T-cell (primary cell): ENCODE results near the gene SLC39A10. TPM values are rescaled to one million over a fixed set of nuclear protein-coding genes. Genes with fewer than 3 reads are reported as not detected.

Experiments
- ATAC-seq, 4 experiments: fragments of 200-7000 bp in 3 of 4; fragments of 150-1000 bp in 1 of 4; cut with Tn5 transposase; replicated peaks in 1 of 4; 1 replicate in 3 of 4; 2 replicates in 1 of 4; pipeline ENCODE4 v1.10.0; 2021; ENCODE audit warnings: moderate library complexity in 3 of 4, mild to moderate bottlenecking in 2 of 4, moderate number of reproducible peaks in 1 of 4
- CTCF ChIA-PET, 2 donors: fragments of 300-600 bp; sonication (Branson Sonifier 250); formaldehyde crosslinking; loops; one replicate each; lab custom pipeline; 2022; ENCODE audit warnings: antibody characterized with exemption in 2 of 2; lab: Charles Lee
- POLR2A ChIA-PET, 2 donors: fragments of 300-600 bp; sonication (Branson Sonifier 250); formaldehyde crosslinking; loops; one replicate each; lab custom pipeline; 2022; ENCODE audit warnings: antibody characterized with exemption in 2 of 2; lab: Charles Lee
- DNase-seq, 35 experiments: peaks; one replicate each; pipeline versions ENCODE4 v3.0.0 to v3.0.0-alpha.2; 2013 to 2023
- H3K27ac ChIP-seq: one replicate; pipeline ENCODE4 v1.5.1; 2013; ENCODE audit warnings: low read length
- H3K27me3 ChIP-seq, 2 experiments: replicated peaks in 1 of 2; 1 replicate in 1 of 2; 2 replicates in 1 of 2; pipeline versions ENCODE4 v1.6.1 to v1.7.0; 2013; ENCODE audit warnings: low read length in 1 of 2, mixed read lengths in 1 of 2; ENCODE audit not compliant: control insufficient read depth in 2 of 2, insufficient read depth in 2 of 2; ENCODE audit errors: extremely low read depth in 1 of 2
- H3K36me3 ChIP-seq, 2 donors: 1 replicate in 1 of 2; 2 replicates in 1 of 2; pipeline versions ENCODE4 v1.6.1 to v1.7.0; 2013; ENCODE audit warnings: low read length in 1 of 2; ENCODE audit not compliant: control insufficient read depth in 2 of 2, insufficient read depth in 1 of 2; ENCODE audit errors: extremely low read depth in 1 of 2
- H3K4me1 ChIP-seq, 2 experiments: 1 replicate in 1 of 2; 2 replicates in 1 of 2; pipeline versions ENCODE4 v1.6.1 to v1.7.0; 2013; ENCODE audit warnings: low read length in 2 of 2, mixed read lengths in 1 of 2; ENCODE audit not compliant: insufficient read depth in 2 of 2, control insufficient read depth in 1 of 2; ENCODE audit errors: extremely low read depth in 1 of 2
- H3K4me3 ChIP-seq, 2 donors: 1 replicate in 1 of 2; 2 replicates in 1 of 2; pipeline versions ENCODE4 v1.5.1 to v1.7.0; 2013; ENCODE audit warnings: mild to moderate bottlenecking in 2 of 2, low read length in 1 of 2, moderate library complexity in 1 of 2; ENCODE audit not compliant: control insufficient read depth in 1 of 2; ENCODE audit errors: extremely low read depth in 1 of 2
- H3K9me3 ChIP-seq: 2 replicates; pipeline ENCODE4 v1.7.0; 2013
- H3K27ac Mint-ChIP-seq, 2 donors: one replicate each; pipeline ENCODE4 v1.8.0; 2020 to 2021; ENCODE audit warnings: mild to moderate bottlenecking in 2 of 2, mixed read lengths in 2 of 2
- H3K27me3 Mint-ChIP-seq, 2 donors: one replicate each; pipeline ENCODE4 v1.8.0; 2021 to 2022; ENCODE audit warnings: mixed read lengths in 2 of 2
- H3K36me3 Mint-ChIP-seq: one replicate; pipeline ENCODE4 v1.8.0; 2021; ENCODE audit warnings: mixed read lengths
- H3K4me1 Mint-ChIP-seq, 3 donors: one replicate each; pipeline ENCODE4 v1.8.0; 2020 to 2022; ENCODE audit warnings: mixed read lengths in 3 of 3, mild to moderate bottlenecking in 1 of 3
- H3K4me3 Mint-ChIP-seq, 3 donors: one replicate each; pipeline ENCODE4 v1.8.0; 2020 to 2022; ENCODE audit warnings: mild to moderate bottlenecking in 3 of 3, mixed read lengths in 3 of 3, moderate library complexity in 3 of 3
- H3K9me3 Mint-ChIP-seq, 3 donors: one replicate each; pipeline ENCODE4 v1.8.0; 2020 to 2022; ENCODE audit warnings: mixed read lengths in 3 of 3
- WGBS: methylation state at CpG from one replicate; pipeline ENCODE4 v1.1.5; 2013; ENCODE audit warnings: missing lambda C conversion rate; ENCODE audit not compliant: insufficient coverage; 5-methylcytosine and 5-hydroxymethylcytosine counted together
- total RNA-seq, 35 experiments: library from RNA in 6 of 35; stranded (reverse) in 6 of 35; fragments of 120-200 nt in 1 of 35; gene quantifications; one replicate each; pipeline versions ENCODE4 v1.2.1 to v1.2.4 and lab custom pipeline; 2013 to 2026

The SLC39A10 gene
- total RNA-seq, 5 donors from 2014 or later (not counting 1 experiment from before 2014, with no cell fraction given) = 49.8 to 81.7 (median 79.5) TPM

DNA sequence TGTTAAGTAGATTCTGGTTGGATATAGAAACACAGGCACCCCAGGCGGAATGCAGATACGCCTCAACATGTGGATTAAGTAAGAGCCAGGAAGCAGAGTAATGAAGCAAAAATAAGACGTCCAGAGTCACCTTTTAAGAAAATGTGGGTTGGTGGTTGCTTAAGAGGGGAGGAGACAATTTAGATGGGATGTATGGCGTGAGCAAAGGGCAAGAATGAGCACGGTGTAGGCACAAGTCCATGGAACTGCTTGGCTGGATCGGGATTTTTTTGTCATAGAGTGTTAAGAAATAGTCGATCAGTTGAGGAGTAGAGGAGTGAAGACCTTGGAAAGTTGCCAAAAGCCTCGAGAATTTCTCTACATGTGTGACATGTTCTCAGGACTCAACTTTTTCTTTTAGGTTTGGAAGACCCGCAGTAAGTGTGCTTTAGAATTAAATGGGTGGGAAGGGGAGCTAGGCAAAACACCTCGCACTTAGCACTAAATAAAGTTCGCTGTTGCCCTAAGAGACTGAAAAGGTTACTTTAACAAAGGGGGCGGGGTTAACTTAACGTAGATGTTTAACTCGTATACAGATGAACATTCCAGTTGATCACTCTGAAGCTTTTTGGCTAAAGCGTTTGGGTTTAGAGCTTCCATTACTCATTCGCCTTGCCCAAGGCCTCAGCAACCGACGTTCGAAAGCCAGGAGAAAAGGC, 716 bp upstream of the SLC39A10 start:
- Histone ChIP-seq H3K9me3 (no peaks in the 10 kb centered on the region), H3K27ac (peak overlapping the region; percentile 91), H3K36me3 (no peaks in the 10 kb centered on the region), H3K4me1 (peaks cover 10 to 11% of the 10 kb centered on the region in 2 experiments), H3K27me3 (no peaks in the 10 kb centered on the region), H3K4me3 (peak overlapping the region; percentile 73 to 89)
- peaks cover 20 to 42% (median 22%) of the 10 kb centered on the region in 3 donors for H3K4me1 Mint-ChIP-seq
- ATAC-seq (peak; percentile 41 to 51 (median 50)), DNase-seq (no peak)
- WGBS = 43% methylated on average over 17 of the region's 19 CpGs
- ChIA-PET CTCF (interaction anchor here (0.5 to 3.7 kb wide), 34 partner anchors 9 to 983 kb away, joined by 3 to 47 read pairs (median 4); partner anchors contain the start of genes CCDC150 (in 1 of the 2) and DNAH7 (in 1 of the 2)), POLR2A (interaction anchor here (0.5 to 2.8 kb wide), 19 partner anchors 10 to 574 kb away, joined by 3 to 37 read pairs (median 4); no protein-coding TSS in a partner anchor)
- peaks cover 19% of the 10 kb centered on the region for H3K36me3 Mint-ChIP-seq
- no peaks in the 10 kb centered on the region for H3K9me3 Mint-ChIP-seq
- peaks cover 0 to 4% of the 10 kb centered on the region in 2 donors for H3K27me3 Mint-ChIP-seq
- H3K4me3 Mint-ChIP-seq = peak overlapping the region; percentile 87 to 99 (median 97)
- peak overlapping the region; percentile 100 for H3K27ac Mint-ChIP-seq

DNA sequence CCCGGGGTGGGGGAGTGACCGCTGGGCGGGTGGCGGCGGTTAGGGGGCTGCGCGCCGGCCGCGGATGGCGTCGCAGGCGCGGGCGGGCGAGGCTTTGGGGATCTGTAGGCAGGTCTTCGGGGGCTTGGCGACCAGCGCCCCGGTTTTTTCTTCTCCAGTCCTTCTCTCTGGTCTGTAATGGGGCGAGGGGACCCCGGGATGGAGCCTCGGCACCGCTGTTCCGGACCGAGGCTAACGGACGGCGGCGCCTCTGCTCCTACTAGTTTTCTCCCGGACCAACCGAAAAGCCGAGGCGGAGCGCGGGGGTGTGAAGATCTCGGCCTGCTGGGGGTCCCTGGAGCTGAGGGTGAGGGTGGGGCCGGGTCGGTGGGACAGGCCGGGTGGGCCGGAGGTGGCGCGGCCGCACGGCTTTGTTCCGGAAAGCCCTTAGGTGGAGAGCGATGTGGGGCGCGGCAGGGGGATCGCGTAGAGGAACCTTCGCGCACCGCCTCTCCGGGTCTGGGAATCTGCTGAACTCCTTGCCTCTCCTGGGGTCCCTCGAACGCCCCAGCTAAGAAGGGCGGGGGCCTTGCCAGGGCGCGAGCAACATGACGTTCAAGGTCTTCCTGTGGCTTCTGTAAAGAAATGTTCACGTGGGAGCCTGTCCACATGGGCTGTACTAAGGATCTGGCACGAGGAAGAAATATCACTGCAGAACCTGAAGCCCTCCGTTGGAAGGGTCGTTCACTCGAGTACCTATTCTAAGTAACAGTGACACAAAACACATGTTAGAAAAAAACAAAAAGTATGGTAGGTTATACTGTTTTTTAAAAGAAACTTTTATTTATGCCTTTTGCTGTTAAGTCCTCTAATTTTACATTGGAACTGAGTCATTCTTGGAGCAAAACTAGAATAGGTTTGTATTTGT, 861 bp downstream of the SLC39A10 start:
- H3K27me3 Mint-ChIP-seq = peaks cover 0 to 4% of the 10 kb centered on the region in 2 donors
- peaks cover 32 to 57% (median 36%) of the 10 kb centered on the region in 3 donors for H3K4me1 Mint-ChIP-seq
- Histone ChIP-seq H3K4me3 (peak overlapping the region; percentile 73 to 89), H3K9me3 (no peaks in the 10 kb centered on the region), H3K27me3 (no peaks in the 10 kb centered on the region), H3K27ac (peak overlapping the region; percentile 91), H3K36me3 (no peaks in the 10 kb centered on the region), H3K4me1 (peaks cover 16 to 19% of the 10 kb centered on the region in 2 experiments)
- ATAC-seq (peak; percentile 17 to 47 (median 42)), DNase-seq (peak; percentile 53 to 82 (median 70))
- H3K9me3 Mint-ChIP-seq = no peaks in the 10 kb centered on the region
- peaks cover 19% of the 10 kb centered on the region for H3K36me3 Mint-ChIP-seq
- ChIA-PET CTCF (interaction anchor here in 1 of 2 donors (0.8 to 3.7 kb wide), 5 partner anchors 26 to 159 kb away, joined by 3 to 47 read pairs (median 5); no protein-coding TSS in a partner anchor), POLR2A (interaction anchor here (0.6 to 2.8 kb wide), 5 partner anchors 27 to 1554 kb away, joined by 3 to 37 read pairs (median 6); no protein-coding TSS in a partner anchor)
- peak overlapping the region; percentile 87 to 99 (median 97) for H3K4me3 Mint-ChIP-seq
- H3K27ac Mint-ChIP-seq = peak overlapping the region; percentile 99 to 100
- under 1% methylated on average over 56 of the region's 66 CpGs for WGBS

GRCh38 chr2:195658541-195658890, 1.5 kb downstream of the SLC39A10 start:
- peak overlapping the region; percentile 73 to 89 for H3K4me3 ChIP-seq
- H3K27ac Mint-ChIP-seq = peak overlapping the region; percentile 99 to 100
- peaks cover 19% of the 10 kb centered on the region for H3K36me3 Mint-ChIP-seq
- ChIA-PET POLR2A (interaction anchor here in 1 of 2 donors (0.6 to 2.8 kb wide), 2 partner anchors 8 to 124 kb away, joined by 3 to 37 read pairs; no protein-coding TSS in a partner anchor), CTCF (interaction anchor here (3.0 to 3.7 kb wide), 3 partner anchors 160 kb away, joined by 35 to 110 read pairs (median 47); no protein-coding TSS in a partner anchor)
- H3K36me3 ChIP-seq = no peaks in the 10 kb centered on the region
- H3K9me3 ChIP-seq = no peaks in the 10 kb centered on the region
- H3K4me1 Mint-ChIP-seq = peaks cover 36 to 63% (median 39%) of the 10 kb centered on the region in 3 donors
- peak overlapping the region; percentile 87 to 99 (median 97) for H3K4me3 Mint-ChIP-seq
- no peaks in the 10 kb centered on the region for H3K27me3 ChIP-seq
- no peak for ATAC-seq
- H3K27me3 Mint-ChIP-seq = peaks cover 0 to 4% of the 10 kb centered on the region in 2 donors
- no peaks in the 10 kb centered on the region for H3K9me3 Mint-ChIP-seq
- DNase-seq = peak in 3 of 35 experiments; percentile 7 to 69 (median 12)
- WGBS = no CpG with 5 or more reads among the region's 1 CpG
- H3K4me1 ChIP-seq = peaks cover 16 to 22% of the 10 kb centered on the region in 2 experiments
- peak overlapping the region; percentile 91 for H3K27ac ChIP-seq

DNA sequence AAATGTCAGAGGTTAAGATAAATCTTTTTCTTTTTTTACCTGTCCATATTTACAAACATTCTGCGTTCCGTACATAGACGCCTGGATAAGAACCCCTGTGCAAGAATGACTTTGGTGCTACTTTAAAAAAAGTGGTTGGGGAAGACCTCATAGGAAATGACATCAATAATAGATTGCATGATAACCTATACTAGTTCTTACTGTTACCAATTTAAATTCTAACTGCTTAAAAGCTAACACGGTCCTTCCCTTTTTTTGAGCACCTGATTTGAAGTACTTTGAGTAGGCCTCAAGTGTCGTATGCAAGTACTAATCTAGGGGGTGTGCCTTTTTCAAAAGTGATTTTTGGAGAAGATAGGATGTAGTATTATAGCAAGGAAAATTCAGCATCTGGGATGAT, 2.1 kb downstream of the SLC39A10 start:
- peak overlapping the region; percentile 91 for H3K27ac ChIP-seq
- ATAC-seq (peak in 2 of 4 experiments; percentile 2 to 39), DNase-seq (peak in 7 of 35 experiments; percentile 7 to 74 (median 8))
- POLR2A ChIA-PET = interaction anchor here (0.6 to 1.7 kb wide), 8 partner anchors 8 to 1794 kb away, joined by 3 to 9 read pairs (median 4); no protein-coding TSS in a partner anchor
- no CpG with 5 or more reads among the region's 5 CpGs for WGBS
- H3K36me3 Mint-ChIP-seq = peaks cover 19% of the 10 kb centered on the region
- CTCF ChIA-PET = interaction anchor here (1.0 to 3.0 kb wide), 14 partner anchors 8 to 621 kb away, joined by 3 to 110 read pairs (median 4); no protein-coding TSS in a partner anchor
- peak overlapping the region; percentile 87 to 99 (median 97) for H3K4me3 Mint-ChIP-seq
- peaks cover 16 to 22% of the 10 kb centered on the region in 2 experiments for H3K4me1 ChIP-seq
- peaks cover 0 to 4% of the 10 kb centered on the region in 2 donors for H3K27me3 Mint-ChIP-seq
- H3K4me3 ChIP-seq = peak overlapping the region; percentile 51 to 73
- peak overlapping the region; percentile 99 to 100 for H3K27ac Mint-ChIP-seq
- H3K27me3 ChIP-seq = no peaks in the 10 kb centered on the region
- H3K9me3 ChIP-seq = no peaks in the 10 kb centered on the region
- H3K9me3 Mint-ChIP-seq = no peaks in the 10 kb centered on the region
- no peaks in the 10 kb centered on the region for H3K36me3 ChIP-seq
- H3K4me1 Mint-ChIP-seq = peaks cover 39 to 68% (median 42%) of the 10 kb centered on the region in 3 donors

DNA sequence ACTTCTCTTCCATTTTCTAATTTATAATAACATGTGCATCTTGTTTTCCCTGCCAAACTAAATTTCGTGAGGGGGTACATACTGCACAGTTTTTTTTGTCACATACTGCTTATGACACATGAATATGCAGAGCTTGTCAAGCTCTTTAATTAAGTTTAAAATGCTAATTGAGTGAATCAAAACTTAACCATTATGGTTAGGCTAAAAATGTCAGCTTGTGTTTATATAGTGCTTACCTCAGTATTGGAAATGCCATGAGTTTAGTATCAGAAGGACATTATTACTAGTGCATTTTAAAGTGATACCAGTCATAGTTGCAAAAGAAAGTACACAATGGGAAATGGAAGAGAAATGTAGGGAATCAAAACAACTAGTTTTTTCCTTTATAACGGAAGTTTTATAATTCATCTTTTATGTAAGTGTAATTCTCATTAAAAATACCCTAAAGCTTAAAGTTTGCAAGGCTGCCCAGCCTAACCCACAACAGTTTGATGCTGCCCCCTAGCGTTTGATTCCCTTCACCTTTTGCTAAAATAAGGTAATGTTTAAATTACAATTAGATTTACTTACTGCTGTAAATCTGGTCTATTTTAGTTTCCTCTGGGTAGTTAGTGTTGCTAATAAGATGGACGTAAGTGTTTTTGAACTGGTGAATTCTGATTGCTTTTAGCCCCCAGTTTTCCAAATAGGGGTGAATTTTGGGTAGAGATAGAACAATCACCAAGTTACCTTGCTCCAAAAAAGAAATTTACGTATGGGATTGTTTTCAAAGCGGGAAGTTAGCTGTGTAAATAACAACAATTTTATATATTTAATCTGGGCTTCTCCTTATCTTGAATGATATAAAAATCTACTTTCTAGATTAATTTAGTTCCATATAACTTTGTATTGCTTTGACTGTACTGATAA, 3.2 kb downstream of the SLC39A10 start:
- peak overlapping the region; percentile 42 to 73 for H3K4me3 ChIP-seq
- H3K4me1 Mint-ChIP-seq = peaks cover 47 to 68% (median 49%) of the 10 kb centered on the region in 3 donors
- ATAC-seq = no peak
- peak overlapping the region; percentile 99 to 100 for H3K27ac Mint-ChIP-seq
- peak; percentile 48 to 90 (median 73) for DNase-seq
- no peaks in the 10 kb centered on the region for H3K27me3 ChIP-seq
- CTCF ChIA-PET = interaction anchor here (0.5 to 3.0 kb wide), 65 partner anchors 9 to 1453 kb away, joined by 3 to 110 read pairs (median 4); partner anchors contain the start of gene DNAH7 (in 1 of the 2)
- H3K36me3 ChIP-seq = no peaks in the 10 kb centered on the region
- H3K27me3 Mint-ChIP-seq = peaks cover 0 to 4% of the 10 kb centered on the region in 2 donors
- no peaks in the 10 kb centered on the region for H3K9me3 Mint-ChIP-seq
- H3K27ac ChIP-seq = peak overlapping the region; percentile 91
- peaks cover 19% of the 10 kb centered on the region for H3K36me3 Mint-ChIP-seq
- H3K4me3 Mint-ChIP-seq = peak overlapping the region; percentile 87 to 99 (median 97)
- POLR2A ChIA-PET = interaction anchor here (0.5 to 1.7 kb wide), 15 partner anchors 17 to 510 kb away, joined by 3 to 9 read pairs (median 4); no protein-coding TSS in a partner anchor
- no peaks in the 10 kb centered on the region for H3K9me3 ChIP-seq
- WGBS = no CpG with 5 or more reads among the region's 6 CpGs
- peaks cover 22 to 23% of the 10 kb centered on the region in 2 experiments for H3K4me1 ChIP-seq
